ENCODE data around the gene DTNB.
"Not testable (repeated sequence)": the region's sequence is repeated elsewhere in the genome, so short reads cannot be mapped to it uniquely, and the experiment has no call there.

DTNB gene

DNA sequence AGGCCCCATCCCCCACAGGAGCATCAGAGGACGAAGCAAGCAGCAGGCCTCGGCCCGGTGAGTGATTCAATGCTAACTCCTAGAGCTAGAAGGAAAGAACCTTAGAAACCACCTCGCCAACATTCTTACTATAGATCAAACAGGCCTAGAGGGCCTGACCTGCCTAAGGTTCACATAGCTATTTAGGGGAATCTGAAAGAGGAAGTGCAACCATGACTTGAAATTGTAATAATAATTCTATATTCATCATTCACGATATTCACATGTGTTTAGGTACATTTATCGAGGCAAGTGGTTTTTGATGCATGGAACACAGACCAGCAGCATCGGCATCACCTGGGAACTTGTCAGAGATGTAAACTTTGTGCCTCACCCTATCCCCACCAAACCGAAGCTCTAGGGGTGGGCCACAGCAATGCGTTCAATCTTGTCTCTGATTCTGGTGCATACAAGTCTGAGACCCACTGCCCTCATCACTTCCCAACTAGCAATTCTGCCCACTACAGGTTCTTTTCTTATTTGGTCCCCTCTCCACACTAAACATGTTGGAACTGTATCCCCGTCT lies 253.6 kb downstream of the DTNB start:
- DNase-seq (ENCODE audit: low spot score) = no peak

DNA sequence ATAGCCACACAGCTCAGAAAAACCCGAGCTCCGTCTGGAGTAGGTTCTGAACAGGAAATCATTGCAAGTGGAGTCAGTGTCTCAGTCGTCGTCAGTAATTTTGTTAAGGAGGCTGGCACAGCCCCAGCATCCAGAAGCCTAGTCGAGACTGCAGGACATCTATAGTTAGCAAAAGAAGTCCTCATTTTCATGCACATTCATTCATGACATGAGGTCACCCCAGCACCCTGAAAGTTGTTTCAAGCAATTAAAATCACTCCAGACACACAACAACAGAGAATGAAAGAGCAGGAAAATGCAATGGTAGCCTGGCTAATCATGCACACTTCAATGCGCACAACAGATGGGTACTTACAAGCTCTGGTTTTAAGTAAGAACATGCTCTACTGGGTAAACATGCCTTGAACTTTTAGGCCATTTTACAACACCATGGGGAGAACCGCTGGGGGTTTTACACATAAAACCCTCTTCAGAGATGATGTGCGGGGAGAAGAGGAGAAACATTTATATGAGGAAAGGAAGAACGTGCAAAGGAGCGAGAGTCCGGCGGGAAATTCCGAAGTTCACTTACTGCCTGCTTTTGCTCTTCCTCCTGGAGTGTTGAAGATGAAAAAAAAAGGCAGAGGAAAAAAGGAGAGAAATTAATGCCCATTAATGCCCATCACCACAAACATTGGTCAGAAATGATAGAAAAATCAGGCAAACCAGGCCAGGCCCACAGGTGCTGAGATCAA lies 254.3 kb downstream of the DTNB start:
- no peak for DNase-seq (ENCODE audit: low spot score)

- no peak for DNase-seq (ENCODE audit: low spot score)
These were observed 255.5 kb downstream of the DTNB start for GRCh38 chr2:25417715-25418369.

DNA sequence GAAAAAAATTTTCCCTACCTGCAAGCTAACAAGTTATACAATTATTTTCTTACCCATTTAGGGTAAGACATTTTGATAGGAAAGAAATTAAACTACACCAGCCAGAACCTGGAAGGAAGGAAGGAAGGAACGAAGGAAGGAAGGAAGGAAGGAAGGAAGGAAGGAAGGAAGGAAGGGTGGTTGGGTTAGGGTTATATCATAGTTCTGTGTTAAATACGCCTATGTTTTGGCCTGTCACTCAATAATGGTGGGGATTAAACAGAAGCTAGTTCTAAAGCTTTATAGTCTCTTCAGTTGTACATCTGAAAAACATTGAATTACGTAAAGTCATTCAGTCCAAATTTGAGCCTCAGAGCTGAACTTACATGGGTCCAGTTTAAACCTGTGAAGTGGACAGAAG lies 256.7 kb downstream of the DTNB start:
- DNase-seq (ENCODE audit: low spot score) = no peak

DNA sequence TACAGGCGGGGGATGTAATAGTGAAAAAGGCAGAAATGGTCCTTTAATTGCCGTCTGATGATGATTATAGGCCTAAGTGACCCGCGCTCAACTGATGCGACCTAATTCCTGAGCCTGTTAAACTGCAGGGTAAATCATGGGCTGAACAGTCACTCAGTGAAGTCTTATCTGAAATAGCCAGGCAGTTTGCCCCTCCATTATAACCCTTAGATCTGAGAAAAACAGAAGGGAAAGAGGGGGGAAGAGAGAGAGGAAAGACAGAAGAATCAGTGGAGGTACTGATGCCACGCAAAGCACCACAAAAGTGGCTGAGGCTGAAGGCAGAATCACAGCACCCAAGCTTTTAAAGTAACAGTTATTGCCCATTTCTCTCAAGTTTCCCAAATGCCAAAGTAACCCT lies 258.6 kb downstream of the DTNB start:
- no peak for DNase-seq (ENCODE audit: low spot score)

- not testable (repeated sequence) for DNase-seq (ENCODE audit: low spot score)
These were observed 260.0 kb downstream of the DTNB start for GRCh38 chr2:25413409-25413808.

DNA sequence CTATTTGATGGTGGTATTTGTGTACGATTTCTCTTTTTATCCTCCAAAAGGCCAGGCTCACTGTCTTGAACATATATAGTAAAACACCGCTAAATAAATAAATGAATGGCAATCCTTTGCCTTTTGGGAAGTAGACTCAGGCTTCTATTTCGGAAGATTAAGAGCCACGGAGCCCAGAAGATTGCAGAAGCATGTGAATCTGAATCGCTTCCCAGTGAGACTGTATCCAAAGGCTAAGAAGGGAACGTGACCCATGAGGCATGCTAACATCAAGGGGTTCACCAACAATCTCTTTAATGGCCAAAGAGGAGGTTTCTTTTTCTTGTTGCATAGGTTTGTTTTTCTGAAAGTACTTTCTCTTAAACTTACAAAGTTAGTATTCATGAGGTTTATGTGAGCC lies 261.6 kb downstream of the DTNB start:
- DNase-seq (ENCODE audit: low spot score) = no peak

DNA sequence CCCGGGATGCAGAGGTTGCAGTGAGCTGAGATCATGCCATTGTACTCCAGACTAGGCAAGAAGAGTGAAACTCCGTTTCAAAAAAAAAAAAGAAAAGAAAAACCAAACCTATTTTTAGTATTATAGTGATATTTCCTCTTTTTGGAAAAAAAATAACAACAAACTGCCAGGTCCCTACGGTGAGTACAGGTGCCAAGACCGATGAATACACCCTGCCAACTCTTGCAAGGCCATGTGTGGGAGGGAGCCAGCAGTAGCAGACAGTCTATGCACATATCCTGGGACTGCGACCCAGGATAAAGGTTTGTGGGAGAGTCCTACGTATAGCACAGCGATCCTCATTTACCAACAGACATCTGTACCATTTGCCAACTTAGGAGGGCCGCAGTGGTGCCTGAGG lies 262.1 kb downstream of the DTNB start:
- DNase-seq (ENCODE audit: low spot score) = no peak

DNA sequence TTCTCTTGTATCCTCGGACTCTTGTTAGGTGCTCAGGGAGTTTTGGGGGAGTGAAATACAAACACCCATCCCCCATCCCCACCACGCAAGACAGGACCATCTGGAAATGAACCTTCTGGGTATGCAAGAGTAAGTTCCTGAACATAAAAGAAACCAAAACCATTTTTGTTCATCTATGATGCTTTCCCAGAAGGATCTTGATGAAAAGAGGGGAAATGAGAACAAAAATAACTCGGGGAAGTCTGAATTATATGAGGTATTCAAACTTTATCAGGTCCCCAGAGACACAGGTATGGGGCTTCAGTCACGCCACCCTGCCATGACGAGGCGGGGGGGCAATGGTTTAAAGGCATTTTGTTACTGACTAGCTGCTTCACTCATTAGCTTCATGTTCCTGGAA lies 263.0 kb downstream of the DTNB start:
- DNase-seq (ENCODE audit: low spot score) = no peak

- no peak for DNase-seq (ENCODE audit: low spot score)
These were observed 263.9 kb downstream of the DTNB start for GRCh38 chr2:25409468-25409867.

- DNase-seq (ENCODE audit: low spot score) = no peak
These were observed 264.3 kb downstream of the DTNB start for GRCh38 chr2:25409044-25409443.

DNA sequence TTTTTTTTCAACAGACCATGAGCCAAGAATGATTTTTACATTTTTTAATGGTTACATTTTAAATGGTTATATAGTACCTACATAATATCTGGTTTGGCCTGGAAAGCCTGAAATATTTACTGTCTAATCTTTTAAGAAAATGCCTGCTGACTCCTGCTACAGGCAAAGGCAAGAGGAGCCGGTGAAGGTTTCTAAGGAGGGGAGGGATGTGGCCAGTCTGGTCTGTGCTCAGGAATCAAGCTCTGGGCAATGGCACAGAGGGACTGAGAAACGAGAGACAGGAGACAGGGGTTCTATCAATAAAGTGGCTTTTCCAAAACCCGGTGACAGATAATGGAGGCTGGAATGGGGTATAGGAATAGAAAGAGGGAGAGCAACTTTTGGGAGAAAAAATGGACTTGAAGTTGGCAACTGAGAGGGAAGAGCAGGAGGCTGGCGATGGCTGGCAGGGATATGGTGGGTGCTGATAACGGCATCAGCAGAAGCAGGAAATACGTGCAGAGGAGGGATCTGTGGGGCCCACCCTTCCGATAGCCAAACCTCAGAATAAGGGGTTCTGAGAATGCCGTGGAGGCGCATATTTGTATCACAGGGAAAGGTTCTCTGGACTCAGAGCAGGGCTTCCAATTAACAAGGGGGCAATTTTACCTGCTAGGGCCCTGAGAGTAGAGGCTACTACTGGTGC lies 267.6 kb downstream of the DTNB start:
- DNase-seq (ENCODE audit: low spot score) = no peak

- not testable (repeated sequence) for DNase-seq (ENCODE audit: low spot score)
These were observed 270.1 kb downstream of the DTNB start for GRCh38 chr2:25403120-25403760.

DNA sequence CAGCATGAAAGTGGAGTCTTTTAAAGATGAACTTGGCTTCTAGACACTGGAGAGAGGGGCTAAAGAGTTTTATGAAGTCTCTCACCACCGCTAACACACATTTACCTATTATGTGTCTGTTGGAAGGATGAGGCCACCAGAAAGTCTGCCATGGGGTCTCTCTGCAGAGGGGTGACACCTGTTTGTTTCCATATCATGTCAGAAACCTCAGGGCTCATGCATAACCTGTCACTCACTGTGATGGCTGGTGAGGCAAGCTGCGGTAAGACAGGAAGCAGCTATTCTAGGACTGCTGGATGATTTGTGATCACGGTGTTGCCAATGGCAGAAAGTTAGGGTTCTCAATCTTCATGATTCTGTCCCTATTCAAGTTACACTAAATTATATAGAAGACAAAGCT lies 270.9 kb downstream of the DTNB start:
- no peak for DNase-seq (ENCODE audit: low spot score)

GRCh38 chr2:25401307-25402026 lies 271.9 kb downstream of the DTNB start:
- no peak for DNase-seq (ENCODE audit: low spot score)

- no peak for DNase-seq (ENCODE audit: low spot score)
These were observed 272.7 kb downstream of the DTNB start for GRCh38 chr2:25400576-25401216.

GRCh38 chr2:25400169-25400568 lies 273.2 kb downstream of the DTNB start:
- no peak for DNase-seq (ENCODE audit: low spot score)

DNA sequence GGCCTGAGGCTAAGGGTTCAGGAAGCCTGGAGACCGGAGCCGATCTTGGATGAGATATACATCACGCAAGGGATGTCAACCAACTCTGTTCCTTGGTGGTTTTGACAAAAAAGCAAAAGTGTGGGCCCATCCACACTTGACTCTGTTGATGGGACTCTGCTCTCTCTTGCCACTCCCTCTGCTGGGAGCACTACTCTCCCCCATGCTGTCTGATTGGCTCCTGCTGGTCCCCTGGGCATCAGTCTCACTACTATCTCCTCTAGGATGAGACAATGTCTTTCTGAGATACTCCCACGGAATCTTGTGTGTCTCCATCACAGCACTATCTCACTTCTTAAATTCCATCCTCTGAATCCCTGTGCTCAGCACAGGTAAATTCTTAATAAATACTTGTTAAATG lies 274.8 kb downstream of the DTNB start:
- no peak for DNase-seq (ENCODE audit: low spot score)

GRCh38 chr2:25397777-25398176 lies 275.6 kb downstream of the DTNB start:
- no peak for DNase-seq (ENCODE audit: low spot score)

- no peak for DNase-seq (ENCODE audit: low spot score)
These were observed 284.2 kb downstream of the DTNB start for GRCh38 chr2:25389161-25389560.

DNA sequence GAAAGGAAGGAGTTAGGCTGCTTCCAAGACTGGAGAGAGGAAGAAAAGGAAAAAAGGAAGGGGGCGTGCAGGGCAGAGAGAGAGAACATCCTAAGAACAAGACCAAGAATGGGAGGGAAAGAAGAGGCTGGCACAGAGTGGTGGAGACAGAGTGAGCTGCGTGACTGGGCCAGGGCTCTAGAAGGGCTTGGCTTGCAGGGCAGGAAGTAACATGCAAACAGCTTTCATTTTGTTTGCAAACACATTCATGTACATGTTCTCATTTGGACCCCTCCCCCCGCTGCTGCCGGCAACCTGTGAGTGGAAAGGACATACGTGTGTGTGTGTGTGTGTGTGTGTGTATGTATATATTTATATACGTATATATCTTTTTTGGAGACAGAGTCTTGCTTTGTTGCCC lies 284.9 kb downstream of the DTNB start:
- no peak for DNase-seq (ENCODE audit: low spot score)
